Right atrium auricular region (tissue), 2 donors: ENCODE data around the gene EN2. TPM values are rescaled to one million over a fixed set of nuclear protein-coding genes. Genes with fewer than 3 reads are reported as not detected.

Experiments used
- DNase-seq: peaks from one replicate; pipeline ENCODE4 v3.0.0-alpha.2; 2019; ENCODE audit warnings: low spot score
- H3K27ac ChIP-seq, 2 donors: fragments of 200-600 bp; sonication (generic); 1 replicate in 1 of 2; 2 replicates in 1 of 2; pipeline ENCODE4 v1.5.1; 2016 to 2019
- H3K27me3 ChIP-seq, 2 donors: fragments of 200-600 bp; sonication (generic); one replicate each; pipeline versions ENCODE4 v1.5.1 to v1.6.0; 2017 to 2019
- H3K36me3 ChIP-seq: fragments of 200-600 bp; sonication (generic); one replicate; pipeline ENCODE4 v1.5.1; 2016
- H3K4me1 ChIP-seq, 2 donors: fragments of 200-600 bp; sonication (generic); one replicate each; pipeline versions ENCODE4 v1.5.1 to v1.6.0; 2017 to 2019
- H3K4me3 ChIP-seq, 2 donors: fragments of 200-600 bp; sonication (generic); 1 replicate in 1 of 2; 2 replicates in 1 of 2; pipeline ENCODE4 v1.5.1; 2017 to 2019; ENCODE audit warnings: mild to moderate bottlenecking in 1 of 2, moderate library complexity in 1 of 2
- H3K9me3 ChIP-seq, 2 donors: fragments of 200-600 bp; sonication (generic); one replicate each; pipeline ENCODE4 v1.5.1; 2019
- total RNA-seq, 2 donors: library from RNA; depleted of rRNA; stranded (reverse); fragments of >200 nt; gene quantifications; one replicate each; pipeline ENCODE4 v1.1.0, GENCODE V29; 2016
- TF ChIP-seq, protein P1 (sequence below), 2 donors: fragments of 200-600 bp; sonication (generic); IDR thresholded peaks; one replicate each; pipeline ENCODE4 v1.5.1; 2019; ENCODE audit warnings: antibody characterized with exemption in 2 of 2

The EN2 gene
- total RNA-seq, 2 donors from 2014 or later: not detected

- Histone ChIP-seq H3K4me3 (no peak overlapping the region), H3K27me3 (no peaks in the 10 kb centered on the region), H3K36me3 (no peaks in the 10 kb centered on the region), H3K4me1 (no peaks in the 10 kb centered on the region), H3K9me3 (no peaks in the 10 kb centered on the region), H3K27ac (no peak overlapping the region)
- TF ChIP-seq, protein P1, sequence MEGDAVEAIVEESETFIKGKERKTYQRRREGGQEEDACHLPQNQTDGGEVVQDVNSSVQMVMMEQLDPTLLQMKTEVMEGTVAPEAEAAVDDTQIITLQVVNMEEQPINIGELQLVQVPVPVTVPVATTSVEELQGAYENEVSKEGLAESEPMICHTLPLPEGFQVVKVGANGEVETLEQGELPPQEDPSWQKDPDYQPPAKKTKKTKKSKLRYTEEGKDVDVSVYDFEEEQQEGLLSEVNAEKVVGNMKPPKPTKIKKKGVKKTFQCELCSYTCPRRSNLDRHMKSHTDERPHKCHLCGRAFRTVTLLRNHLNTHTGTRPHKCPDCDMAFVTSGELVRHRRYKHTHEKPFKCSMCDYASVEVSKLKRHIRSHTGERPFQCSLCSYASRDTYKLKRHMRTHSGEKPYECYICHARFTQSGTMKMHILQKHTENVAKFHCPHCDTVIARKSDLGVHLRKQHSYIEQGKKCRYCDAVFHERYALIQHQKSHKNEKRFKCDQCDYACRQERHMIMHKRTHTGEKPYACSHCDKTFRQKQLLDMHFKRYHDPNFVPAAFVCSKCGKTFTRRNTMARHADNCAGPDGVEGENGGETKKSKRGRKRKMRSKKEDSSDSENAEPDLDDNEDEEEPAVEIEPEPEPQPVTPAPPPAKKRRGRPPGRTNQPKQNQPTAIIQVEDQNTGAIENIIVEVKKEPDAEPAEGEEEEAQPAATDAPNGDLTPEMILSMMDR (IDR thresholded peaks at IDR 0.05): no peak
- DNase-seq: no peak
These were observed 33.0 kb upstream of the EN2 start for GRCh38 chr7:155425011-155425340.

GRCh38 chr7:155425887-155426286, 32.0 kb upstream of the EN2 start:
- H3K27ac ChIP-seq: no peak overlapping the region
- no peaks in the 10 kb centered on the region for H3K27me3 ChIP-seq
- no peak for DNase-seq
- TF ChIP-seq, protein P1 (IDR thresholded peaks at IDR 0.05): no peak
- no peaks in the 10 kb centered on the region for H3K36me3 ChIP-seq
- H3K9me3 ChIP-seq: no peaks in the 10 kb centered on the region
- H3K4me1 ChIP-seq: no peaks in the 10 kb centered on the region
- H3K4me3 ChIP-seq: no peak overlapping the region

DNA sequence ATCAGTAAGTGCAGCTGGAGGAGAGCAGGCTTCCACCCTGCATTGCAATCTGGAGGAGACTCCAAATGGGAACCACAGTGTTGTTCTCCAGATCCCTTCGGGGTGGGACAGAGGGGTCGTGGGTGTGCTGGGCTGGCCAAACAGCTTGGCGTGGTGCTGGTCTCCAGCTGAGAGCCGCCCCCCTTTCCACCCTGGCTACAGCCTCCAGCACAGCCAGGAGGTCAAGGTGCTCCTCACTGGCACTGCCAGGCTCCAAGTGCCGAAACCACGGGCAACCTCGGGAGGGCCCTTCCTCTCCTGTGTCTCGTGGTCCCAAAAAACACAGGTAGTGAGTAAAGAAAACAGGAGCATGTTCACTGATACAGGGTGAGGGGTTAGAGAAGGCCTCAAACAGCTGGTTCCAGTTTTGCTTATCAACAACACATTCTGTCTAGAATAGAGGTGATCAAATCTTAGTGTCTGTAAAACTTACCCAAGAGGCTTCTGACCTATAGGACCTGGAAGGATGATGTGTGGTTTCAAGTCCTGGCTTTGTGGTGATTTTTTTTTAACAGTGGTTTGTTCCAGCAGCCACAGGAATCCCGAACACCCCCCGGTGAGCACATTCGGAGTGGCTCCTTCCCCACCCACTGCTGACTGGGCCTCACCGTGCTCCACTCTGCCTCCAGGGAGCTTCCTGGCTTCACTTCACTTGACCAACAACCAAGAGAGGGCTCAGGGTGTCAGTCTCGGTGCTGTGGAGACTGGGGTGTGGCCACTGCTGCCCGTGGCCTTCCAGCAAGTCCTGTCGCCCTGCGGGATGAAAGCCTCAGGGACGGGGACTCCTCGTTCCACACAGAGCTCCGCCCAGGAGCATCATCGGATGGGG, 31.2 kb upstream of the EN2 start:
- DNase-seq: no peak
- H3K36me3 ChIP-seq: no peaks in the 10 kb centered on the region
- no peak overlapping the region for H3K27ac ChIP-seq
- H3K27me3 ChIP-seq: no peaks in the 10 kb centered on the region
- TF ChIP-seq, protein P1 (IDR thresholded peaks at IDR 0.05): no peak
- no peaks in the 10 kb centered on the region for H3K4me1 ChIP-seq
- no peaks in the 10 kb centered on the region for H3K9me3 ChIP-seq
- no peak overlapping the region for H3K4me3 ChIP-seq

- Histone ChIP-seq H3K9me3 (no peaks in the 10 kb centered on the region), H3K36me3 (no peaks in the 10 kb centered on the region), H3K4me1 (no peaks in the 10 kb centered on the region), H3K4me3 (no peak overlapping the region), H3K27ac (no peak overlapping the region), H3K27me3 (no peaks in the 10 kb centered on the region)
- TF ChIP-seq, protein P1 (IDR thresholded peaks at IDR 0.05): no peak
- no peak for DNase-seq
These were observed 30.4 kb upstream of the EN2 start for GRCh38 chr7:155427411-155428038.

DNA sequence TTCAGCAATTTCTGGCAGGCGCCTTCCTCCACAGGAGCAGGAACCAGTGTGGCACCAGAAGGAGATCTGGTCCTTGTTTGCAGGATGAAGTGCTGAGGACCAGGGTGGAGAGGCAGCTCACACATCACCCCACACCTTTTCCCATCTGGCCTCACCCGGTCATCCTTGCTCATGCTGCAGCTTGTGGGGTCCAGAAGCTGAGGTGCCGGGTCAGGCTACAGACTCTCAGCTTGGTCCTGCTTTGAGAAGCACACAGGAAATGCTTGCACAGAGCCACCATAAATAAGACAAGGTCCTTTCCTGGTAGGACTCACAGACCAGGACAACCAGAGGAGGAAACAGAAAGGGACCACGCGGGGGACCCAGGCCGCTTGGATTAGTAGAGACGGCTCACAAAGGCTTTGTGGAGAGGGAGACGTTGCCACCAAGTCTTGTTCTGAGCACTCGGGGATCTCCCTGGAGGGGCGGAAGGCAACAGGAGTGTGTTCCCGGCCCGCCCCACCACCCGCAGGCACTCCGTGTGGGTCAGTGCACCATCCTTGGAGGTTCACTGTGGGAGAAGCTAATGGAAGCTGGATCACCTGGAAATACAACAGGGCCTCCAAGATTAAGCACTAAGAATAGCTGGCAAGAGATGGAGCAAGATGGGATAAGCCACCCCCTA, 29.6 kb upstream of the EN2 start:
- TF ChIP-seq, protein P1 (IDR thresholded peaks at IDR 0.05): no peak
- H3K27ac ChIP-seq: no peak overlapping the region
- no peaks in the 10 kb centered on the region for H3K27me3 ChIP-seq
- no peak for DNase-seq
- H3K4me1 ChIP-seq: no peaks in the 10 kb centered on the region
- H3K36me3 ChIP-seq: no peaks in the 10 kb centered on the region
- no peak overlapping the region for H3K4me3 ChIP-seq
- no peaks in the 10 kb centered on the region for H3K9me3 ChIP-seq
